VCaP (cell line): ENCODE data around the gene FRMD8.

ENCODE experiments used
- H3K27ac ChIP-seq: fragments of 450-650 bp; 2 replicates; pipeline ENCODE4 v1.5.1; 2017
- CTCF ChIP-seq: fragments of 450-650 bp; conservative IDR thresholded peaks from 2 replicates; pipeline ENCODE4 v1.5.1; 2017; ENCODE audit warnings: mild to moderate bottlenecking, moderate library complexity

The FRMD8 gene

GRCh38 chr11:65401073-65401802, 14.8 kb downstream of the FRMD8 start:
- no peak for TF ChIP-seq CTCF
- no peak overlapping the region for H3K27ac ChIP-seq

DNA sequence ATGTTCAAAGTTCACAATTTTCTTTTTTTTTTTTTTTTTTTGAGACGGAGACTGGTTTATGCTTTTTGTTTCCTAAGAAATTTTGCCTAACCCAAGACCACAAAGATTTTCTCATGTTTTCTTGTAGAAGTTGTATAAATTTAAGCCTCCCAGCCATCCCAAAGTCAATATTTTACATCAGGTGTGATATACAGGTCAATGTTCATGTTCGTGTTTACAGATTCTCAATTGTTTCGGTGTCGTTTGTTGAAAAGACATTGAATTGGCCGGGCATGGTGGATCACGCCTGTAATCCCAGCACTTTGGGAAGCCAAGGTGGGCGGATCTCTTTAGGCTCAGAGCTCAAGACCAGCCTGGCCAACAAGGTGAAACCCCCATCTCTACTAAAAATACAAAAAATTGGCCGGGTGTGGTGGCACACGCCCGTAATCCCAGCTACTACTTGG, 15.4 kb downstream of the FRMD8 start:
- no peak overlapping the region for H3K27ac ChIP-seq
- no peak for TF ChIP-seq CTCF

- no peak overlapping the region for H3K27ac ChIP-seq
- no peak for TF ChIP-seq CTCF
These were observed 16.4 kb downstream of the FRMD8 start for GRCh38 chr11:65402790-65403189.

DNA sequence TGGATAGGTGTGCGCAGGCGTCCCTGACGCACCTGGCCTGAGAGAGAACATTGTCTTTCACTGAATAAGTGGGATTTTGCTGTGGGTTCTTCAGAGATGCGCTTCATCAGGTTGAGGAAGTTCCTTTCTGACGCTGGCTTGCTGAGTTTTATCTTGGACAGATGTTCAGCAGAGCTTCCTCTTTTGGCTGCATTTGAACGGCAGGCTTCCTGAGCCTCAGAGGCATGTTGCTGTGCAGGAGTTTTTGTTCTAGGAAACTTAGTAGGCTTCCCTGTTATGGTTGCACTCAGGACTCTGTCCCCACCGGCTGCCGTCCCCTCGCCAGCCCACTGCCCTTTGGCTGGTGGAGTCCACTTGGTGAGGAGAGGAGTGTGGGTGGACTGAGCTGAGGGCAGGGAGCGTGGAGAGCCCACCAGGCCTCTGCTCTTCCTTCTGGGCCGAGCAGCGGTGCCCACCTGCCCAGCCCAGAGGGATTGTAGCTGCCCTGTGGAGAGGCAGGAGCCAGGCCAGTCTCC, 17.2 kb downstream of the FRMD8 start:
- no peak overlapping the region for H3K27ac ChIP-seq
- TF ChIP-seq CTCF, result no peak

GRCh38 chr11:65404210-65404609, 17.8 kb downstream of the FRMD8 start:
- TF ChIP-seq CTCF, result no peak
- no peak overlapping the region for H3K27ac ChIP-seq

DNA sequence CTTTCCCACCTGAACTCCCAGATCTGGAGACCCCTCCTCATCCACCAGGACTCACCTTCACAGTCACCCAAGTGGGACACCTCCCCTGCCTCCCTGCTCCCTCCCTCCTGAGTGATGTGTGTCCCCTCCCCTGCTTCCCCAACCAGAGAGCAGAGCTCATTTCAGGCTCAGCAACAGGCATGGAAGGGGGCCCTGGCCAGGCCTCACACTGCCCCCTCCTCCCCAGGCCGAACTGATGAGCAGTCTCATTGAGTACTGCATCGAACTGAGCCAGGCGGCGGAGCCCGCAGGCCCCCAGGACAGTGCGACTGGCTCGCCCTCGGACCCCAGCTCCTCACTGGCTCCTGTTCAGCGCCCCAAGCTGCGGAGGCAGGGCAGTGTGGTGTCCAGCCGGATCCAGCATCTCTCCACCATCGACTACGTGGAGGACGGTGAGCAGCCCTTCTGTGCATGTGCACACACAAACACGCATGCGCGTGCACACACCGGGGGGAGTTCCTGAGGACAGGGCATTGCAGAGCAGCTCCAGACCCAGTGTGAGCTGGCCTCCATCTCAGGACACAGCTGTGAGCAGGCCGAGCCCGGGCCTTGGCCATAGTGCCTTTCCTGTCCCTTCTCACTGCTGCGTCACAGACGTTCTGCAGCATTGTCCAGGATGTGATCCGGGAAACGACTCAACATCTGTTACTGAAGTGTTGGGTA, 18.4 kb downstream of the FRMD8 start:
- H3K27ac ChIP-seq, result no peak overlapping the region
- TF ChIP-seq CTCF, result no peak

GRCh38 chr11:65410936-65411680, 24.7 kb downstream of the FRMD8 start:
- TF ChIP-seq CTCF, result no peak
- peak overlapping the region; percentile 9; the same call in 1 of the 2 replicates for H3K27ac ChIP-seq
